C4-2B (cell line): Measurements from ENCODE around the gene ZNF454.

Experiments used
- ZFX ChIP-seq: fragments of 450-650 bp; IDR thresholded peaks from 2 replicates; pipeline ENCODE4 v1.6.1; 2017
- TF ChIP-seq, protein P1 (sequence below): fragments of 450-650 bp; conservative IDR thresholded peaks from 2 replicates; pipeline ENCODE4 v1.5.1; 2017; ENCODE audit warnings: mild to moderate bottlenecking

DNA sequence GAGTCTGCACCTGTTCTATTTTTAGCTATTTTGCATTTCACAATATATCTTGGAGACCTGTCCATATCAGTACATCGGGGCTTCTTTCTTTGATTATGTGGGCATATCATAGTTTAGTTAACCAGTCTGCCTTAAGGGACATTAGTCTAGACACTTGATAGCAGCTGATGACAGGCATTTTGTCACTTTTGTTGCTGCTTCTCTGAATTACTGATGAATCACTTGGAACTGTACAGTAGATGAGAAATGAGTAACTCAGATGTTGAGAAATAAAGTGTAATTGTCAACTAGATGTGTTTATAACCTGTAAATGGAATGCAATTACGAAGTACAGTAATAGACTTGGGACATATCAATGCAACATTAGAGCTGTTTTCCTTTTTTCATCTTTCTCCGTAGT is 38.1 kb upstream of the ZNF454 start:
- TF ChIP-seq, protein P1, sequence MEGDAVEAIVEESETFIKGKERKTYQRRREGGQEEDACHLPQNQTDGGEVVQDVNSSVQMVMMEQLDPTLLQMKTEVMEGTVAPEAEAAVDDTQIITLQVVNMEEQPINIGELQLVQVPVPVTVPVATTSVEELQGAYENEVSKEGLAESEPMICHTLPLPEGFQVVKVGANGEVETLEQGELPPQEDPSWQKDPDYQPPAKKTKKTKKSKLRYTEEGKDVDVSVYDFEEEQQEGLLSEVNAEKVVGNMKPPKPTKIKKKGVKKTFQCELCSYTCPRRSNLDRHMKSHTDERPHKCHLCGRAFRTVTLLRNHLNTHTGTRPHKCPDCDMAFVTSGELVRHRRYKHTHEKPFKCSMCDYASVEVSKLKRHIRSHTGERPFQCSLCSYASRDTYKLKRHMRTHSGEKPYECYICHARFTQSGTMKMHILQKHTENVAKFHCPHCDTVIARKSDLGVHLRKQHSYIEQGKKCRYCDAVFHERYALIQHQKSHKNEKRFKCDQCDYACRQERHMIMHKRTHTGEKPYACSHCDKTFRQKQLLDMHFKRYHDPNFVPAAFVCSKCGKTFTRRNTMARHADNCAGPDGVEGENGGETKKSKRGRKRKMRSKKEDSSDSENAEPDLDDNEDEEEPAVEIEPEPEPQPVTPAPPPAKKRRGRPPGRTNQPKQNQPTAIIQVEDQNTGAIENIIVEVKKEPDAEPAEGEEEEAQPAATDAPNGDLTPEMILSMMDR, result no peak
- no peak for TF ChIP-seq ZFX
